Stimulated activated naive CD4-positive, alpha-beta T cell treated with Interleukin-2 at 50 U/mL for 16 hours (primary cell): ENCODE data around the gene USP34.
"Not testable (repeated sequence)": the region's sequence is repeated elsewhere in the genome, so short reads cannot be mapped to it uniquely, and the experiment has no call there.

Experiments
- DNase-seq: peaks from one replicate; lab custom pipeline; 2025; lab: John Stamatoyannopoulos, UW

USP34 gene

GRCh38 chr2:61423714-61424113 lies 47.2 kb downstream of the USP34 start:
- no peak for DNase-seq

- DNase-seq, result no peak
Observed at GRCh38 chr2:61421611-61422010, 49.3 kb downstream of the USP34 start.

- DNase-seq, result no peak
Observed at GRCh38 chr2:61420991-61421544, 49.8 kb downstream of the USP34 start.

GRCh38 chr2:61419570-61419969 lies 51.3 kb downstream of the USP34 start:
- DNase-seq, result no peak

GRCh38 chr2:61419129-61419528 lies 51.8 kb downstream of the USP34 start:
- no peak for DNase-seq

GRCh38 chr2:61416871-61417645 lies 53.8 kb downstream of the USP34 start:
- DNase-seq, result no peak

GRCh38 chr2:61415265-61415664 lies 55.6 kb downstream of the USP34 start:
- no peak for DNase-seq

GRCh38 chr2:61414674-61415073 lies 56.2 kb downstream of the USP34 start:
- no peak for DNase-seq

- no peak for DNase-seq
Observed at GRCh38 chr2:61411109-61411508, 59.8 kb downstream of the USP34 start.

- no peak for DNase-seq
Observed at GRCh38 chr2:61410185-61410584, 60.7 kb downstream of the USP34 start.

- DNase-seq, result no peak
Observed at GRCh38 chr2:61405813-61406212, 65.1 kb downstream of the USP34 start.

- DNase-seq, result no peak
Observed at GRCh38 chr2:61404438-61404837, 66.4 kb downstream of the USP34 start.

GRCh38 chr2:61398413-61398812 lies 72.5 kb downstream of the USP34 start:
- DNase-seq, result no peak

- no peak for DNase-seq
Observed at GRCh38 chr2:61396005-61396404, 74.9 kb downstream of the USP34 start.

GRCh38 chr2:61387588-61387987 lies 83.3 kb downstream of the USP34 start:
- DNase-seq, result not testable (repeated sequence)

GRCh38 chr2:61380882-61381197 lies 90.0 kb downstream of the USP34 start:
- not testable (repeated sequence) for DNase-seq

GRCh38 chr2:61380056-61380881 lies 90.6 kb downstream of the USP34 start:
- no peak for DNase-seq

- DNase-seq, result no peak
Observed at GRCh38 chr2:61379521-61379920, 91.4 kb downstream of the USP34 start.

GRCh38 chr2:61378281-61378680 lies 92.6 kb downstream of the USP34 start:
- no peak for DNase-seq

- no peak for DNase-seq
Observed at GRCh38 chr2:61377046-61377445, 93.8 kb downstream of the USP34 start.

GRCh38 chr2:61376211-61376610 lies 94.7 kb downstream of the USP34 start:
- DNase-seq, result no peak

- DNase-seq, result no peak
Observed at GRCh38 chr2:61371027-61371426, 99.9 kb downstream of the USP34 start.
